Activated naive CD4-positive, alpha-beta T cell treated with Interleukin-2 at 50 U/mL for 16 hours (primary cell): ENCODE results near the gene RABL2A.
"Not testable (repeated sequence)": the region's sequence is repeated elsewhere in the genome, so short reads cannot be mapped to it uniquely, and the experiment has no call there.

ENCODE experiments used
- DNase-seq: peaks from one replicate; pipeline ENCODE4 v3.0.0-alpha.2; 2020

RABL2A gene

DNA sequence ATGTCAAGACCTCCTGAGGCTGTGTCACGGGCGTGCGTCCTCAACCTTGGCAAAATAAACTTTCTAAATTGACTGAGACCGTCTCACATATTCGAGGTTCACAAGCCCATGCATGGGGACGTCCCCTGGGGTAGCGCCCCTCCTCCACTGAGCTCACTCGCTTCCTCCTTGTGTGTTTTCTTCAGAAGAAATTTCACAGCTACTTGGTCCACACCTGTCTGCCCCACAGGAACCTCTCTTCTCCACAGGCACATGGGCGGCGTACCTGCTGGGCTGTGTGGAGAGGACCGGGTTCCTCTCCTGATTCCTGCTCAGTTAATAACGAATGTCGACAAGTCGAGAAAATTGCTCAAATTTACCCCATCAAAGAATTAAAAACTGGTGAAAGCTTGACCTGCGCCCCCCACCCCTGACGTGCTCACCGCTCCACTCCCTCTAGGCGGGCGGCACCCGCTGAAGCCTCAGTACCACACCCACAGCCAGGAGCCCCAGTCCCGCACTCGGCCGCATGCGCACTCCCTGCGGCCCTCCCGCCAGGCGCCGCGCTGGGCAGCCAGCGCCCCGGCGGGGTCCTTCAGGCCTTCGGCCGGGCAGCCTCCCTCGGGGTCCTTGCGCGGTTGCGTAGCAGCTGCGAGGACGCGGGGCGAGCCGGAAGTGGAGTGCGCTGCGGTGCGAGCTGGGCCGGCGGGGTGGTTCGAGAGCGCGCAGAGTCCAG is at the start of gene RABL2A:
Gene RABL2A (plus strand): TSS at position 651 of the 715 bp plus-strand sequence. CDS start 1,341 bp downstream, outside the sequence.
- DNase-seq = peak; percentile 89

DNA sequence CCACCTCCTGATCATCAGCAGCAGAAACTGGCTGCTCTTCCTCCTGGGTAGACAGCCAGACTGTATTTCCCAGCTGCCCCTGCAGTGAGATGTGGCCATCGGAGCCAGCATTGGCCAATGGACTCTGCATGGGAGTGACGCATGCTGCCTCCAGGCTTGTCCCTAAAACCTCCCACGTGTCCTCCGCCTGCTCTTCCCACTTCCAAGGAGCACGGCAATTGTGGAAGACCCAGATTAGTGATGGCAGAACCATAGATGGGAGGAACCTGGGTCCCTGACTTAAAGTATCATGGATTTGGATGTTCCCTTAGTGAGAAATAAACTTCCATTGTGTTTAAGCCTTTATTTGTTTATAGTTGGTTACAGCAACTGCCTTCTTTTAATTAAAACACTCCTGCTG is 48.6 kb upstream of the RABL2A start:
- not testable (repeated sequence) for DNase-seq

DNA sequence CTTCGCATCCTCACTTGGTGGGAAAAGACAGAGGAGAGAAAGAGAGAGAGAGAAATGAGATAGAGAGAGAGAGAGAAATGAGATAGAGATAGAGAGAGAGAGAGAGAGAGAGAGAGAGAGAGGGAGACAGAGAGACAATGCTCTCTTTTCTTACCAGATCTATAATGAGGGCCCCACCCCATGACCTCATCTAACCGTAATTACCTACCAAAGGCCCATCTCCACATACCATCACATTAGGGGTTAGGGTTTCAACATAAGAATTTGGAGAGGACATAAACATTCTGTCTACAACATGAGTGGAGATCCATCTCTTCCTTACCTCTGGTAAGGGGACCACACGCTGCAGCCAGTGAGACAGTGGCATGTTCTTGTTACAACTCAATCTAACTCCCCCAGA is 44.6 kb upstream of the RABL2A start:
- not testable (repeated sequence) for DNase-seq

DNA sequence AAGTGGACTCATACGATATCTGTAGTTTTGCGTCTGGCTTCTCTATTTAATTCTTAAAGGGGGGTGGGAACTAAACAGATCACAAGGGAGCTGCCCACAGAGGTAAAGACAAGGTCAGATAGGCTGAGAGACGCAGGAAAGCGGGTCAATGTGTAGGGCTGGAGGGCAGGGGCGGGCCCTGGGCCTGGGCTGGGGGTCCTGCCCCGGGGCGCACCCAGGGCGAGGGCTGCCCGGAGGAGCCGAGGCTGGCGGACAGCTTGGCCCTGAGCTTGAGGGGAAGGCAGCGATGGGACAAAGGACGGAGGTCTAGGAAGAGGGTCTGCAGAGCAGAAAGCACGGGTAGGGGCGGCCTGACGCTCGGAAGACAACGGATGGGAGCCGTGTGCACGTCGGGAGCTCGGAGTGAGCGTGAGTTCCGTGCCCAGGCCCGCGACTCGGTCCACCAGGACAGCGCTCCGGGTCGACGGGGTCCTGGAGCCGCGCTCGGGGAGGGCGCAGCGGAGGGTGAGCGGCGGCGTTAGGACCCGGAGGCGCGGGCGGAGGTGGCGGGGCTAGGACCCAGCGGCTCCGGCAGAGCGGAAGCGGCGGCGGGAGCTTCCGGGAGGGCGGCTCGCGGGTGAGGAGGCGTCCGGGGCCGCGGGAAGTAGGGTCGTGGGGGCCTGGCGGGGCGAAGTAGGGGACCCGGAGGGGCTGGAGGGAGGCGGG is 43.4 kb upstream of the RABL2A start:
- DNase-seq = peak; percentile 85

DNA sequence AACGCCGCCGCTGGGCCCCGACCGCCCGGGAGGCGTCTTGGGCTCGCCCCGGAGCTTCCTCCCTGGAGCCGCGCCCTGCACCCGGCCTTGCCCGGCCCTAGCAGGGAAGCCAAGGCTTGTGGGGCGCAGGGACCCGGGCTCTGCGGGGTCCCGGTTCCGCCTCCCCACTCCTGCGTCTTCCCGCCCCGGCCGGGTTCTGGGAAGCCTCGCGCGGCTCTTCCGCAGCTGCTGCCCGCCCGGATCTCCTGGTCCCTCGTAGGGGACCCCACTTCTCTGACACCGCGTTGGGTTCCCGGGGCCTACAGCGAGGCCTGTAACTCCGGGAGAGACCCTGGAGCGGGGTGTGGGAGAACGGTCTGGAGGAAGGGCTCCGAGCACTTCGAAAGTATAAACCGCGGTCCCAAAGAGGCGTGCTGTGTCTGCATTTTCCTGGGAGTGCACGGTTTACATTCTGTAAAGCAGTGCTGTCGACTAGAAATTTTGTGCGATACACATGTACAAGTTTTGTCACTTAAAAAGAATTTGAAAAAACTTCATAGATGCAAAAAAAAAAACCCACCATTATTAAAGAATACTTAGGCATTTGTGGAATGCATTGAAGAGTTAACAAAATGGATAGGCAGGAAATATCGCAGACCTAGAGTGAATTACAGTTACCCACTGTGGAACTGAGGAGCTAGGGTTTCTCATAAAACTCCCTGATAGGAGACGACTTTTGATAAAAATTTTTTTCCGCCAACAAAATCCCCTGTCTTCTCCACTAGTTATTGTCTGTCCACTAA is 42.6 kb upstream of the RABL2A start:
- DNase-seq = peak; percentile 17

DNA sequence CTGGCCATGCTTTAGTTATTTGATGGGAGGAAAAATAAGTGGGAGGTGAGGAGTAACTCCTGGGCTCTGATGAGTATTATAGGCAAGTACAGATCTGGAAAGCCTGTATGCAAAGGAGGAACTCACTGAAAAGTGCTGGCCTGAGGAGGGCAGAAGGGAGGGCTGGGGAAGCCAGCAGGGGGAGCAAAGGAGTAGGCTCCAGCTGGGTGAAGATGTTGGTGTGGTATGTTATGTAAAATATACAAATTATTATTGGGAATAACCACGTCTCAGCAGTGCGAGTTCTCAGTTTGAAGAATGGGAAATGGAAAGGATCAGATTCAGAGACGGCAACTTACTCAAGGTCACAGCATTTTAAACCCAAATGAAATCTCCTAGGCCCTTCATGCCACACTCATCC is 39.9 kb upstream of the RABL2A start:
- peak; percentile 68 for DNase-seq

DNA sequence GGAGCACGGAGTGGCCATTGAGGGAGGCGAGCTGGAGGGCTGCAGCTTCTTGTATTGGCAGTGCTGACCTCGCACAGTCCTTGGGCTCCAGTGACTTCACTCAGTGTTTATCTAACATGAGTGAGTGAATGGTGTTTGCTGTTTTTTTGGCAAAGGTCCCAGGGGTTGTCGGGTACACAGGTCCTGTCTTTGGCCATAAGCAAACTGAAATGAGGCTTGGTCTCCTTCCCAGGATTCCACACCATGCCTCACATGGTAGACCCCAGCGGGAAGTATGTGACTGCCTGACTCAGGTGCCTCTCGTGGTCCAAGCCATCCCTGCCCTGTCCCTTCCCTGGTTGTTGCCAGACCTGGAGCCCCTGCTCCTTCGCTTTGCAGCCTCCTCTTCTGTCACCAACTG is 37.5 kb upstream of the RABL2A start:
- DNase-seq = not testable (repeated sequence)

DNA sequence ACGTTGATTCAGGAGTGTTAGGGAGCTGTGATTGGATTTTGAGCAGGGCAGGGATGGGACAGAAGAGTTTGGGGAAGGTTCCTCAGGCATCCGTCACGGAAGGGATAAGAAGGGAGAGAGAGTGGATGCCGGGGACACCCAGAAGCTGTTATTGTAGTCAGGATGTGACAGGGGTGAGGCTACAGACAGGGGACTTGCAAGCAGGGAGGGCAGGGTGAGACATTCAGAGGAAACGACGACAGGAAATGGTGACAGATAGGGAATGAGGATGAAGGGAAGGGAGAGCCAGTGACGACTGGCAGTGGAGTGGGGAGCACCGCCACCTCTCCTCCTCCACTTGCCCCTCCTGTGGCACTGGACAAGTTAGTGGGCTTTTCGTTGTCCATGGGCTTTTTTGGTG is 35.1 kb upstream of the RABL2A start:
- DNase-seq = not testable (repeated sequence)

DNA sequence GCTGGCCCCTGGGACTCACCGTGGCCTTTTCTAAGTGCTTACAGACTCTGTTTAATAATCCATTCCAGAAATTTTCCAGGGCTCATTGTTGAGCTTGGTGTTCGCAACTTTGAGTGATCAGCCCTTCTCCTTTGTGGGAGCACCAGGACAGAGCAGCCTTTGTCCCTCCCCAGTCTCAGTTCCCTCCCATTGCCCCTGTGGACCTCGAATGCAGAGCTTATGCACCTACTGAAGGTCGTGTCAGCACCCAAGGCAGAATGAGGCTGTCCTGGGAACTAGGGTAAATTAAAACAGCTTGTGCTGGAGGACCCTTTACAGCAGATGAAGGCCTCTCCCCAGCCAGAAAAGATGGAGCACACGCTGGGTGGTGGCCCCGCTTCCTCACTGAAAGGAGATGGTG is 33.8 kb upstream of the RABL2A start:
- DNase-seq = not testable (repeated sequence)

DNA sequence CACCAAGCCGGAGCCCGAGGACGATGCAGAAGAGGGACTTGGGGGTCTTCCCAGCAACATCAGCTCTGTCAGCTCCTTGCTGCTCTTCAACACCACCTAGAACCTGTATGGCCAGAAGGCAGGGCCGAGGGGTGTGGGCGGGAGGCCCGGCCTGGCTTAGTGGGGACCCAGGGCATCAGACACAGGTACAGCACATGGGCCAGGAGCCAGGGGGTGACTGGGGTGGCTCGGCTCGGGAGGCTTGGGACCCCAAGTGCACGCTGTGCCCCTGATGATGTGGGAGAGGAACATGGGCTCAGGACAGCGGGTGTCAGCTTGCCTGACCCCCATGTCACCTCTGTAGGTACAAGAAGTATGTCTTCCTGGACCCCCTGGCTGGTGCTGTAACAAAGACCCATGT is 31.3 kb upstream of the RABL2A start:
- not testable (repeated sequence) for DNase-seq

DNA sequence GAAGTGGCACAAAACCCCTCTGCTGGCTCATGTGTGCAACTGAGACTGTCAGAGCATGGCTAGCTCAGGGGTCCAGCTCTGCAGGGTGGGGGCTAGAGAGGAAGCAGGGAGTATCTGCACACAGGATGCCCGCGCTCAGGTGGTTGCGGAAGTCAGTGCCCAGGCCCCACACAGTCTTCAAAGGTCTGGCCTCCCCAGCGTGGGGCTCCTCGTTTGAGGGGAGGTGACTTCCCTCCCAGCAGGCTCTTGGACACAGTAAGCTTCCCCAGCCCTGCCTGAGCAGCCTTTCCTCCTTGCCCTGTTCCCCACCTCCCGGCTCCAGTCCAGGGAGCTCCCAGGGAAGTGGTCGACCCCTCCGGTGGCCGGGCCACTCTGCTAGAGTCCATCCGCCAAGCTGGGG is 29.9 kb upstream of the RABL2A start:
- not testable (repeated sequence) for DNase-seq

DNA sequence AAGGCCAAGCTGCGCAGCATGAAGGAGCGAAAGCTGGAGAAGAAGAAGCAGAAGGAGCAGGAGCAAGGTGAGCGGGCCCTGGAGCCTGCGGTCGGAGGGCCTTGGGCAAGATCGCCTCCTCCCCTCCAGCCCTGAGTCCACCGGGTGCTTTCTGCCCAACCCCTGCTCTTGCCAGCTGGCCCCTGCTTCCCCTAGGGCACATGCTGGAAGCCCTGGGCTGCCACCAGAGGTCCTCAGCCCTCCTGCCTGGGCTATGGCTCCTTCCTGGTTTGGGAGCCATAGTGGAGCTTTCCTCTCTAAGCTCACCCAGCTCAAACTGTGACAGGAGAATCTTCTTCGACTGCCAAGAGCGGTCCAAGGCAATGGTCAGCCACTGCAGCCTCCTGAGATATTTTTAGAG is 29.5 kb upstream of the RABL2A start:
- DNase-seq = not testable (repeated sequence)

DNA sequence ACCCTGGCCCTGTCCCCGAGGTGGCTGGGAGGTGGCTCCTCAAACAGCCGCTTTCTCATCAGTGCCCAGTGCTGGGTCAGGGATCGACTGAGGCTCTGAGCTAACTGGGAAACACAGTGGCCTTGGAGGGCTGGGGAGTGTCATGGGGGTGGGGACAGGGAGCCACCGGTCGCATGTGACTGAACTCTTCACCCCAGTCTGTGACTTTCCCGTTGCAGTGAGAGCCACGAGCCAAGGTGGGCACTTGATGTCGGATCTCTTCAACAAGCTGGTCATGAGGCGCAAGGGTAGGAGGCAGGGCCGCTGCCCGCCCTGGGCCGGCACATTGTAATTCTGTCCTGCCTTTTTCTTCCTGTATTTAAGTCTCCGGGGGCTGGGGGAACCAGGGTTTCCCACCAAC is 28.9 kb upstream of the RABL2A start:
- DNase-seq = not testable (repeated sequence)

DNA sequence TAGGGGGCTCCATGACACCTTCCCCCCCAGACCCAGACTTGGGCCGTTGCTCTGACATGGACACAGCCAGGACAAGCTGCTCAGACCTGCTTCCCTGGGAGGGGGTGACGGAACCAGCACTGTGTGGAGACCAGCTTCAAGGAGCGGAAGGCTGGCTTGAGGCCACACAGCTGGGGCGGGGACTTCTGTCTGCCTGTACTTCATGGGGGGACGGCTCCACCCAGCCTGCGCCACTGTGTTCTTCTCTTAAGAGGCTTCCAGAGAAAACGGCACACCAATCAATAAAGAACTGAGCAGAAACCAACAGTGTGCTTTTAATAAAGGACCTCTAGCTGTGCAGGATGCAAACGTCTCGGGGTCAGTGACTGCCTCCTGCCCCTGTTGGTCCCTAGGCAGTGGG is 28.3 kb upstream of the RABL2A start:
- DNase-seq = not testable (repeated sequence)

DNA sequence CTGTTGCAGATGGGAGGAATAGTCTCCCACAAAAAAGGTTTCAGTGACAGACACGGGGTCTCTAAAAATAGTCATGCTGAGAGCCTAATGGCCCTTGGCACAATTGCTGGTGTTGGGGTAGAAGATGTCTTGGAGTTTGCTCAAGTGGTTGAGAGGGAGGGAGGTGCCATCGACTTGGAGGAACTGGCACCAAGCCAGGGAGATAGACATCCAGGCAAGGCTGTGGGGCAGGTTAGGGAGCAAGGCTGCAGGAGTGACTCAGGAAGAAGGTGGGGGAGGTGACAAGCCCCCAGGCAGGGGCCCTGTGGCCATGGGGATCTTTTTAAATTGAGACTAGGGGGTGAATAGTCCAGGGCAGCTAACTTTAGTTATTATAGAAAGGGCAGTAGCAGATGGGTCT is 27.9 kb upstream of the RABL2A start:
- not testable (repeated sequence) for DNase-seq

DNA sequence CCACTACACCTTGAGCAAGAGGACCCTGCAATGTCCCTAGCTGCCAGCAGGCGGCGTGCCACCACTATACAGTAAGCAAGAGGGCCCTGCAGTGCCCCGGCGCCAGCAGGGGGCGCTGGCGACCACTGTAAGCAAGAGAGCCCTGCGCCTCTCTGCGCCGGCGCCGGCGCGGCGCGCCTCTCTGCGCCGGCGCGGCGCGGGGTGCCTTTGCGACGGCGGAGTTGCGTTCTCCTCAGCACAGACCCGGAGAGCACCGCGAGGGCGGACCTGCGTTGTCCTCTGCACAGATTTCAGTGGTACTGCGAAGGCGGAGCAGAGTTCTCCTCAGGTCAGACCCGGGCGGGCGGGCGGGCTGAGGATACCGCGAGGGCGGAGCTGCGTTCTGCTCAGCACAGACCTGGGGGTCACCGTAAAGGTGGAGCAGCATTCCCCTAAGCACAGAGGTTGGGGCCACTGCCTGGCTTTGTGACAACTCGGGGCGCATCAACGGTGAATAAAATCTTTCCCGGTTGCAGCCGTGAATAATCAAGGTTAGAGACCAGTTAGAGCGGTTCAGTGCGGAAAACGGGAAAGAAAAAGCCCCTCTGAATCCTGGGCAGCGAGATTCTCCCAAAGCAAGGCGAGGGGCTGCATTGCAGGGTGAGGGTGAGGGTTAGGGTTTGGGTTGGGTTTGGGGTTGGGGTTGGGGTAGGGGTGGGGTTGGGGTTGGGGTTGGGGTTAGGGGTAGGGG is 24.9 kb upstream of the RABL2A start:
- peak; percentile 59 for DNase-seq

DNA sequence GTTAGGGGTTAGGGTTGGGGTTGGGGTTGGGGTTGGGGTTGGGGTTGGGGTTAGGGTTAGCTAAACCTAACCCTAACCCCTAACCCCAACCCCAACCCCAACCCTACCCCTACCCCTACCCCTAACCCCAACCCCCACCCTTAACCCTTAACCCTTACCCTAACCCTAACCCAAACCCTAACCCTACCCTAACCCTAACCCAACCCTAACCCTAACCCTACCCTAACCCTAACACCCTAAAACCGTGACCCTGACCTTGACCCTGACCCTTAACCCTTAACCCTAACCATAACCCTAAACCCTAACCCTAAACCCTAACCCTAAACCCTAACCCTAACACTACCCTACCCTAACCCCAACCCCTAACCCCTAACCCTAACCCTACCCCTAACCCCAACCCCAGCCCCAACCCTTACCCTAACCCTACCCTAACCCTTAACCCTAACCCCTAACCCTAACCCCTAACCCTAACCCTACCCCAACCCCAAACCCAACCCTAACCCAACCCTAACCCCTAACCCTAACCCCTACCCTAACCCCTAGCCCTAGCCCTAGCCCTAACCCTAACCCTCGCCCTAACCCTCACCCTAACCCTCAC is 24.1 kb upstream of the RABL2A start:
- DNase-seq = no peak

DNA sequence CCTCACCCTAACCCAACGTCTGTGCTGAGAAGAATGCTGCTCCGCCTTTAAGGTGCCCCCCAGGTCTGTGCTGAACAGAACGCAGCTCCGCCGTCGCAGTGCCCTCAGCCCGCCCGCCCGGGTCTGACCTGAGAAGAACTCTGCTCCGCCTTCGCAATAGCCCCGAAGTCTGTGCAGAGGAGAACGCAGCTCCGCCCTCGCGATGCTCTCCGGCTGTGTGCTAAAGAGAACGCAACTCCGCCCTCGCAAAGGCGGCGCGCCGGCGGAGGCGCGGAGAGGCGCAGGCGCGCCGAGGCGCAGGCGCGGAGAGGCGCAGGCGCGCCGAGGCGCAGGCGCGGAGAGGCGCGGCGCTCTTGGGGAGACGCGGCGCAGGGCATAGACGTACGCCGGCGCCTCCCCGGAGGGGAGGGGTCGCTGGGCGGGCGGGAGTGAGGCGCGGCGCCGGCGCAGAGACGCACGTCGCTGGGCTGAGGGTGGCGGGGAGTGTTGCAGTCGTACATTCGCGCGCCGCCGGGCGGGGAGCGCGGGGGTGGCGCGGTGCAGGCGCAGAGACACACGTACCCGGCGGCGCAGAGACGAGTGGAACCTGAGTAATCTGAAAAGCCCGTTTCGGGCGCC is 23.5 kb upstream of the RABL2A start:
- DNase-seq = peak; percentile 88

DNA sequence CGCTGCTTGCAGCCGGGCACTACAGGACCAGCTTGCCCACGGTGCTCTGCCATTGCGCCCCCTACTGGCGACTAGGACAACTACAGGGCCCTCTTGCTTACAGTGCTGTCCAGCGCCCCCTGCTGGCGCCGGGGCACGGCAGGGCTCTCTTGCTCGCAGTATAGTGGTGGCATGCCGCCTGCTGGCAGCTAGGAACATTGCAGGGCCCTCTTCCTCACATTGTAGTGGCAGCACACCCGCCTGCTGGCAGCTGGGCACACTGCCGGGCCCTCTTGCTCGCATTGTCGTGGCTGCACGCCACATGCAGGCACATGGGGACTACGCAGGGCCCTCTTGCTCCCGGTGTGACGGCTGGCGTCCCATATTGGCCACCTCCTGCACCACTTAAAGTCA is 23.0 kb upstream of the RABL2A start:
- DNase-seq = peak; percentile 93

DNA sequence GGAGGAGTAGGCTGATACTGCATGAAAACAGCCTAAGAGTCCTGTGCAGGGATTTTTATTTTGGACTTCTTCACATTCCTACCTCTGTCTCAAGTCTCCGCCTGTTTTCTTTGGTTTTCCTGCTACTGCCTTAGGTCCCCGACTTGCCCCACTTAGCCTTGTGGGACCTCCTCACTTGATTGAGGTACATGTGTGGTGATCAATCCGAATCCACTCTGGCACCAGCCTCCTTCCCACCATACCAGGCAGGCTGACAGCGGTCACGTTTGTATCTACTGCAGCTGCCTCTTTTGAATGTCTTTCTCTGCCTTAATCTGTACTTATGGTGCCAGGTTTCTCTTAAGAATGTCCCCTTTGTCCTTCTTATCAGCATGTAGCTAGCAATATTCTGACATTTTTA is 22.4 kb upstream of the RABL2A start:
- DNase-seq = not testable (repeated sequence)

DNA sequence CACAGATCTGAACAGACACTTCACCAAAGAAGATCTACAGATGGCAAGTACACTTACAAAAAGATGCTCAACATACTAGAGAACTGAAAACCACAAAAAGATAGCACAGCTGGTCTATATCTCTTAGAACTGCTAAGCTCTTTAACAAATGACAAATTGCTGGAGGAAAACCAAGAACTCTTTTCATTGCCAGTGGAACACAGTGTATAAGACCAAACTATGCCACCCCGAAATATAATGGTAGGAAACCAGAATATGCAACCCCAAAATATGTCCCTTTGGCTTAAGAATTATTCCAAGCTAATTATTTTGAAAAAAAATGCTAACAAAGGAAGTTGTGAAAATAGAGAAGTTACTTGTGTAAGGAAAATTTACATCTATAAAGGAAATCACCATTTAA is 21.0 kb upstream of the RABL2A start:
- DNase-seq = not testable (repeated sequence)

DNA sequence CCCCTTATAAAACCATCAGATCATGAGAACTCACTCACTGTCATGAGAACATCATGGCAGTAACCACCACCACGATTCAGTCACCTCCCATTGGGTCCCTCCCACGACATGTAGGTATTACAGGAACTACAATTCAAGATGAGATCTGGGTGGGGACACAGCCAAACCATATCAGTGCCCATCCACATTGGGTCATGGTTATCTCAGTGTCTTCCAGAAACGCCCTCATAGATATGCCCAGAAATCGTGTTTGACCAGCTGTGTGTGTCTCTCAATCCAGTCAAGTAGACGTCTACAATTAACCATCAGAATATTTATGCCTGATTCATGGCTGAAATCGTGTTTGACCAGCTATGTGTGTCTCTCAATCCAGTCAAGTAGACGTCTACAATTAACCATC is 17.2 kb upstream of the RABL2A start:
- DNase-seq = not testable (repeated sequence)
